ENCODE results near the gene ELFN1. TPM values are rescaled to one million over a fixed set of nuclear protein-coding genes. Genes with fewer than 3 reads are reported as not detected.
A peak's percentile ranks its signal among the peaks of the same experiment; 100 is the strongest.

The ELFN1 gene
- polyA plus RNA-seq, 1 of the 3 experiments (the other 2 are of a cell fraction) = 0.05 TPM

GRCh38 chr7:1663857-1664651, 6.0 kb upstream of the ELFN1 start:
- ChIA-PET CTCF (interaction anchor here (0.5 to 3.4 kb wide), 55 partner anchors 10 to 702 kb away, joined by 3 to 28 read pairs (median 4); no protein-coding TSS in a partner anchor), POLR2A (interaction anchor here (1.0 to 1.4 kb wide), 3 partner anchors 64 to 85 kb away, joined by 3 to 4 read pairs (median 3); no protein-coding TSS in a partner anchor)
- peak overlapping the region; percentile 94 for H3K4me2 ChIP-seq
- H3K9me2 ChIP-seq = no peaks in the 10 kb centered on the region
- H3K36me3 ChIP-seq (replicated peaks in 1 of 2; ENCODE audit: control insufficient read depth in 1 of 2, insufficient read depth in 2 of 2, low read length in 1 of 2) = no peaks in the 10 kb centered on the region
- no peaks in the 10 kb centered on the region for H3K9me3 ChIP-seq
- H3K79me2 ChIP-seq (ENCODE audit: insufficient read depth) = no peaks in the 10 kb centered on the region
- H3K27me3 ChIP-seq (ENCODE audit: insufficient read depth) = peaks cover 58% of the 10 kb centered on the region
- peak; percentile 47 for DNase-seq
- H3F3A ChIP-seq (replicated peaks; ENCODE audit: insufficient read depth) = peaks cover 11% of the 10 kb centered on the region
- no peak overlapping the region for H3K9ac ChIP-seq
- H3K27ac ChIP-seq (ENCODE audit: low read depth in 2 of 2, low read length in 1 of 2) = peak overlapping the region in 1 of 2 experiments; percentile 91; a peak in 1 of 4 replicates
- peaks cover 14% of the 10 kb centered on the region; the same call in 1 of the 2 replicates for H4K20me1 ChIP-seq (ENCODE audit: insufficient read depth)
- peaks cover 0 to 28% of the 10 kb centered on the region in 2 experiments; a peak in 1 of 4 replicates for H3K4me1 ChIP-seq (ENCODE audit: control insufficient read depth in 1 of 2, insufficient read depth in 2 of 2, low read depth in 1 of 2, low read length in 1 of 2)
- H3K4me3 ChIP-seq (ENCODE audit: low read depth in 2 of 2, low read length in 1 of 2) = peak overlapping the region; percentile 55 to 66; a peak in 2 of 4 replicates
- no peak overlapping the region; the same call in 1 of the 2 replicates for H2AFZ ChIP-seq (ENCODE audit: low read depth)
- WGBS (ENCODE audit: low lambda C conversion rate) = 31% methylated on average over 24 of the region's 56 CpGs
- TF ChIP-seq FOXM1 (IDR thresholded peaks at IDR 0.05; ENCODE audit: low read depth) (no peak), POLR2AphosphoS5 (IDR thresholded peaks at IDR 0.05; ENCODE audit: low read depth, low read length) (no peak)

DNA sequence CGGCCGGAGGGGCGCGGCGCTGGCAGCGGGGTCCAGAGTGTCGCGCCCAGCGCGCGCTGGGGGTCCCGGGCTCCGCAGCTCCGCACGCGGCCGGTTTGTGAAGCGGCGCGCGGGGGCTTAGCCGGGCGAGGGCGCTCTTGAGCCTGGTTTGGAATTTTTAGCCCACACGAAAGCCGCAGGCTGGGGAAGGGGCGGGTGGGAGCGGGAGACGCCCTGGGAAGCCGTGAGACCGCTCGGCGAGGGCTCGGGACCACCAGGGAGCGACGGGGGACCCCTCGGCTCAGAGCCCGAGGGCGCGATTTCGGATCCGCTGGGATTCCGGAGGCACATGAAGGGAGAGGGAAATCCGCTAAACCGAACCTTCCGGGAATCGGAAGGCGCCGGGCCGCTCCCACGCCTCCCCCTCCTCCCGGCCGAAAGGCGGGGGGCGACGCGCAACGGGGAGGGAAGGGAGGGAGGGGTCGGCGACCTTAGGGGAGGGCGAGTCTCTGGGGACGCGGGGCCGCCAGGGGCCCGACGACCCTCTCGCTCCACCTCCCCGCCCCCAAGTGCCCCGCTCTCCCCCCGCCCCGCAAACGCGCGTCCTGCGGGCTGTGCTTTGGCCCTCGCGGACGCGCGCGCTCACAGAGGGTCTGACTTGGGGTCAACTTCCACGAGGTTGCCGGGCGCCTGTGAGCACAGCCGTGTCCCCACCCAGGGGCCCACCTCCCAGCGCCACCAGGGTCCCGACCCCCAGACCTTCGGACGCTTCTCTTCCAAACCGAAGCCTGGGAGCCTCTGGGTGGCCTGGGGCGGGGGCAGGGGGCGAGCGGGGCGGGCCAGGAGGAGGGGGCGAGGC, 5.1 kb upstream of the ELFN1 start:
- Histone ChIP-seq H3K4me2 (peak overlapping the region; percentile 94), H4K20me1 (ENCODE audit: insufficient read depth) (peaks cover 14% of the 10 kb centered on the region; the same call in 1 of the 2 replicates), H3K9me3 (no peaks in the 10 kb centered on the region), H3K9me2 (no peaks in the 10 kb centered on the region), H3F3A (replicated peaks; ENCODE audit: insufficient read depth) (peaks cover 11% of the 10 kb centered on the region), H3K27ac (ENCODE audit: low read depth in 2 of 2, low read length in 1 of 2) (peak overlapping the region in 1 of 2 experiments; percentile 91; a peak in 2 of 4 replicates), H3K27me3 (ENCODE audit: insufficient read depth) (peaks cover 55% of the 10 kb centered on the region), H3K79me2 (ENCODE audit: insufficient read depth) (no peaks in the 10 kb centered on the region), H3K4me3 (ENCODE audit: low read depth in 2 of 2, low read length in 1 of 2) (peak overlapping the region; percentile 55 to 66), H2AFZ (ENCODE audit: low read depth) (peak overlapping the region; percentile 83; the same call in 1 of the 2 replicates), H3K36me3 (replicated peaks in 1 of 2; ENCODE audit: control insufficient read depth in 1 of 2, insufficient read depth in 2 of 2, low read length in 1 of 2) (no peaks in the 10 kb centered on the region), H3K9ac (no peak overlapping the region), H3K4me1 (ENCODE audit: control insufficient read depth in 1 of 2, insufficient read depth in 2 of 2, low read depth in 1 of 2, low read length in 1 of 2) (peaks cover 0 to 32% of the 10 kb centered on the region in 2 experiments; a peak in 1 of 4 replicates)
- peak; percentile 99 for DNase-seq
- peak; percentile 8 for TF ChIP-seq CHD2 (IDR thresholded peaks at IDR 0.05; ENCODE audit: low read length, partially characterized antibody)
- TF ChIP-seq MXI1 (IDR thresholded peaks at IDR 0.05; ENCODE audit: low read depth, low read length) = 0 out of 2 replicates have a peak, but pooled peaks have one; percentile 23
- no peak for TF ChIP-seq RFX5 (IDR thresholded peaks at IDR 0.05; ENCODE audit: low read length)
- TF ChIP-seq ELF1 (IDR thresholded peaks at IDR 0.05) = no peak
- TF ChIP-seq RAD21 (IDR thresholded peaks at IDR 0.05; ENCODE audit: low read length) = peak; percentile 85
- peak; percentile 72 for TF ChIP-seq SMC3 (IDR thresholded peaks at IDR 0.05; ENCODE audit: low read depth, low read length)
- peak; percentile 86 for TF ChIP-seq CTCF (IDR thresholded peaks at IDR 0.05)
- TF ChIP-seq TEAD4 (IDR thresholded peaks at IDR 0.05; ENCODE audit: borderline replicate concordance, insufficient read depth) = no peak
- no peak for TF ChIP-seq RCOR1 (IDR thresholded peaks at IDR 0.05; ENCODE audit: low read length)
- POLR2A ChIA-PET = interaction anchor here (1.4 kb wide), 2 partner anchors 78 to 86 kb away, joined by 3 to 4 read pairs; no protein-coding TSS in a partner anchor
- WGBS (ENCODE audit: low lambda C conversion rate) = 0% methylated on average over 40 of the region's 95 CpGs
- CTCF ChIA-PET = interaction anchor here (0.5 to 3.4 kb wide), 43 partner anchors 10 to 701 kb away, joined by 3 to 28 read pairs (median 4); no protein-coding TSS in a partner anchor
